Epidermal melanocyte (primary cell): ENCODE results near the gene SIGLECL1.

Source experiments
- DNase-seq: peaks from one replicate; pipeline ENCODE4 v3.0.0; 2011; ENCODE audit warnings: low spot score; ENCODE audit not compliant: insufficient read length

Gene SIGLECL1

DNA sequence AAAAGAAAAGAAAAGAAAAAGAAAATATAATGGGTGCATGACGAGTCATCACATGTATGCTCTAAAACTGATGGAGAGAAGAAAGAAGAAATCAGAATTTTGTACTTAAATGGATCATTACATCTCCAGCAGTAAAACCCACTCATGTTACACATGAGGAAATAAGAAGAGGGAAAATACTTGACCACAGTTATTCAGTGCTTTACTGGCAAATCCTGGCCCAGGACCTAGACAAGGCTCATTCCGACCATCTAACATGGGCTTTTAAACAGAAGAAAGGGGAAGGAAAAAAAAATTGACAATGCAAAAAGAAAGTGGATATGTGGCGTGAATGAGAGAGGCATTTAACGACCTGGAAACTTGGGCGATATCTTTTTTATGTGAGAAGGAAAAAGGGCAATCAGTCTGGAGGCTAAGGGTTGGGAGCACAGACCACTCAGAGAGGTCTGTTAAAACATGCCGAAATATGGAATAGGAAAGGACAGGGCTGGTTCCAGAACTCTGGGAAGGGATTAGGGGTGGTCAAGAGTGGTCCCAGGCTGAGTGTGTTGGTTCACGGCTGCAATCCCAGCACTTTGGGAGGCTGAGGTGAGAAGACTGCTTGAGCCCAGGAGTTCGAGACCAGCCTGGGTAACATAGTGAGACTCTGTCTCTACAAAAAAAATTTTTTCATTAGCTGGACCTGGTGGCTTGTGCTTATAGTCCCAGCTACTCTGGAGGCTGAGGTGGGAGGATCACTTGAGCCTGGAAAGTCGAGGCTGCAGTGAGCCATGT is 1.6 kb downstream of the SIGLECL1 start:
- no peak for DNase-seq

DNA sequence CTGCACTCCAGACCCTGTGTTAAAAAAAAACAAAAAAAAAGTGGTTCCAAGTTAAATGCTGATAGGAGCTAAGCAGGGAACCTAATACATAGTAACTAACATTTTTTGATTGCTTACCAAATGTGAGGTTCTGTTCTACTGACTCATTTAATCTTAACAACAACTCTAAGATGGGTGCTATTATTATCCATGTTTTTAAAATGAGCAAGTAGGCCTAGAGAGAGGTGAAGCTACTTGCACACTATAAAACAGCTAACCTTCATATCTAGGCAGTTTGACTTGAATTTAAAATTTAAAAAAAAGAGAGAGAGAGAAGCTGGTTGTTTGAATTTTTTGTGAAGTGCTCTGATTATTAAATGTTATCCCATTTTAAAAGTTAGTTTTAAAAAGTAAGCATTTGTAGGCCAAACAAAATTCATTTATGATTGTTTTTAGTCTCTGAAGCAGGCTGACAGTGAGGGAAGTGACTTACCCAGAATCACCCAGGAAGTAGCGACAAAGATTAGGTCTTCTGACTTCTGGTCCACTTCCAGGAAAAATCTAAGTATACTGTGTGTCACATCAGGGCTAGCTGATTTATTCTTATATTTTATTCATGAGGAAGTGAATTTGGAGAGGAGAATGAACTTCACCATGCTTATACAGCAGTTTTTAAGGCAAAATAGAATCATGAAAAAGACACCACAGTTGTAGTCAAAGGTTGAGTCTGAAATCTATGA is 2.4 kb downstream of the SIGLECL1 start:
- DNase-seq, result no peak

DNA sequence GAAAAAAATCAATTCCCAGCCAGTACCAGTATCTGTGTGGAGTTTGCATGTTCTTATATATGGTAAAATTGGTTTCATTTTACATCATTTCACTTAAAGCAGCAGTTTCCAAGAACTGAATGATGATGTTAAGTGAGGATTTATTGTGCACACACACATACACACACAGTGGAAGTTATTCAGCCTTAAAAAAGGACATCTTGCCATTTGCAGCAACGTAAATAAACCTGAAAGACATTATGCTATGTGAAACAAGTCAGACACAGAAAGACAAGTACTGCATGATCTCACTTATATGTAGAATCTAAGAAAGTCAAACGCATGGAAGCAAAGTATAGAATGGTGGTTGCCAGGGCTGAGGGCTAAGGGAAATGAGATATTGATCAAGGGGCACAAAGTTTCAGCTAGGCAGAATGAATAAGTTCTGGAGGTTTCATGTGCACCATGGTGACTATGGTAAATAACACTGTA is 5.3 kb downstream of the SIGLECL1 start:
- DNase-seq, result no peak

DNA sequence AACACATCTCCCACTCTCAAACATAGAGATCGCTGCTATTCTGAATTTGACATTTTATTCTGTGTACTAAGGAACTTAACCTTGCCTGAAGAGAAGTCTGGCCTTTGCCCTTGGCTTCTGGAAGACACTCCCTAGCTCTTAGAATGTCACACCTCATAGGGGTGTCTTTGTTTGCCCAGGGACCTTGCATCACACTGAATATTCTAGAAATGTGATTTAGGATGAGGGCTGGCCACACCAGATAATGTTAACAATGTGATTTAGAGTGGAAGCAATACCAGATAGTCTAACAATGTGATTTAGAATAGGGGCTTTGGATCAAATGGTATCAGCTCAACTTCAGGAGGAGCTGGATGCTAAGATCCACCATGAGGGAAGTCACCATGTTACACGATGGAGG is 6.6 kb downstream of the SIGLECL1 start:
- no peak for DNase-seq

DNA sequence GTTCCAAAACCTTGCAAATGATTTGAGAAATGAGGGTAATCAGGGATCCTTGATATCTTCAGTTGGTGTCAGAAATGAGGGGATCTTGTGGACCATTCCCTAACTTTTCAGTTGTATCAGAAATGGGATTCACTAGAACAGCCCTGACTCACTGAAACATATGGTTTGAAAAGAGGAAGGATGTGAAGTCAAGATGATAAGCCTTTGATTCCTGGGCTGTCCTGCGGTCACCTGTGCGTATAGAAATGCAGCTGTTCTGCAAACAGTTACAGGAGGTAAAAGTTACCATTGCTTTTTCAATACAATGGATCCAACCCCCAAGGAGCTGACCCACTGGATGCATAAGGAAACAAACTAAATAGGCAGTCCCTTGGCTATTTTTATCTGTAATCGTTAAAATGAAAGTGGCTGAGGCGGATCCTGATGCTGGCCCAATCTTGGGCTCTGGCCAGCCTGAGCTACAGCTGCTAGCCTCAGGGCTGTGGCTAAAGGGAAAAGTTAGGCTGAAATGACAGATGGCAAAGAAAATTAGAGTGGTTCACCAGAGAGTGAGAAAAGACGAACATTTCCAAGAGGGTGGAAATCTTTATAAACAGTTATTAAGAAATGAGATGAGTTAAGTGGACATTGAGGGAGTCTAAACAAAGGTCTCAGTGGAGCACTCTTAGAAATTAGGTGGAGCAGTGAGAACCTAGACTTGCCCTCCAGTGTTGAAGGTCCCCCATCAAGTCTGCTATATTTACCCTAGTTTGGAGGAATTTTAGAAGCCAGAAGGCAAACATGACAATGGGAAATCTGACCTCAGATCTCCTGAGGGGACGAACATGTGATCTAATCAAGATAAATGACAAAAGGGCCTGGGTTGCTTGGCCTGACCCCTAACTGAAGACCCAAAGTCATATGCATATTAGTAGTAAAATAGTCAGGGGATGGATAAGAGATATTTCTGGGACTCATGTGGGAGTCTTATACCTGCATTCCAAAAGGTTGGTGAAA is 7.6 kb downstream of the SIGLECL1 start:
- DNase-seq, result no peak

DNA sequence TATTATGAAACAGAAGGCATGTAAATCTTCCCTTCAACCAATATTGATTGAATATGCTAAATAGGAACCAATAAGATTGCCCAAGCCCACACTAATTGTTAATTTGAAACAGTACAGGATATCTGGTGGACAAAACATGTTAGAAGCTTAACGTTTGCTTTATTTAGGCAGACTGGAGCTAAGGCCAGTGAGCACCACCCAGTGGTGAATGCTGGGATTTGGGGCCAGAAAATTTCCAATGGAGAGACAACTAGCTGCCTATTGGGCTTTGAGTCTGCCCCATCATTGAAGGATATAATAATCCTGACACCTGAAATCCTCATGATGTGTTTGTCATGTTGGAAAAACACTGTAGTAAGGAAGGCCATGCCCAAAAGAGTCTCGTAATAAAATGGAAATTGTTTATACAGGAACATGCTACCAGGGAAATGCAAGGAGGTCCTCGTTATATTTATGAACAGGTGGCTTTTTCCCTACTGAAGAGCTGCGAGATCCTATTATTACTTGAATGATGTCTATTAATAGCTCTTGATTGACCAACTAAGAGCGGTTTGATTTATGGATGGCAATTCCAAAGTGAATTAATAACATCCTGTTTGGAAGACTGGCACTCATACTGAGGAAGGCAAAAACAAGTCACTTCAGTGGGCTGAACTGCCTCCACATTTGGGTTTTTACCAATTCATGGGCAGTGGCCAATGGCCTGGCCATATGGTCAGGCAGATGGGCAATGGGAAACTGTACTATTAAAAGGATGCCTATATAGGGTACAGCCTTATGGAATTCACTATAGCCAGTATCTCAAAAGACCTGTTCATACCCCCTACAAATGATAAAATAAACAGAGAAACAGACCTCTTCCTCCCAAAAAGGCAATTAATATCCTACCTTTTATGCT is 8.7 kb downstream of the SIGLECL1 start:
- DNase-seq, result no peak

DNA sequence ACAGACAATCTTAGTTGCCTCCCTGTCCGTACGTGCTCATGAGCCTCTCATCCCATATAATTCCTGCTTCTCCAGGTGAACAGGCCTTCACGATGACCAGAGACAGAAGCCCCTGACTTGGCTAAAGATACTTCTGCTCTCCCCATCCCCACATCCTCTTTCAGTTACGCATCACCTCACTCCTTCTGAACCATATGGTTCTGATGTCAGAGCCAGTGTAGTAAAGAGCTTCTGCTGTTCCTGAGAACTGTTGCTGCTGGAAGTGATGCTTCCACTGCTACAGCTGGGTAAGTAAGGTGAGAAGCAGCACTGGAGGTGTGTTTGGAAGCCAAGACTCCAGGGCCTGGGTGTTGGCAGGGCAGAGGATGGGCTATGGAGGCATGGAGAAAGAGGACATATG is 12.9 kb downstream of the SIGLECL1 start:
- no peak for DNase-seq

DNA sequence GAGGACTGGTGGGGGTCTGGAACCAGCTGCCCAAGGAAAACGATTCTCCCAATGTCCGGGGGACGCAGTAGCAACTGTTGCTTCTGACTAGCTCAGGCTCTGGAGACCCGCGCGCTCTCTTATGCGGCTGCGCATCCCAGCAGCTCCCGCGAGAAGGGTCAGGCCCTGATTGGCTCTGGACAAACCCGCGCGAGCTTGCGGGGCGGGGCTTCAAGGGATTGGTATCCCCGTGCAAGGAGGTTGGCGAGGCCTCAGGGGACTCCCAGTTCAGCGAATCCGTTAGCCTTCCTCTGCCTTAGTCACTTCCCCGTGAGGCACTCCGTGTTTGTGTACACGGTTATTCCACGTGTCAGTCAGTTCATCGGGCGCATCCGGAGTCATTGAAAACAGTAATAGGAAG is 20.2 kb downstream of the SIGLECL1 start:
- DNase-seq, result no peak

DNA sequence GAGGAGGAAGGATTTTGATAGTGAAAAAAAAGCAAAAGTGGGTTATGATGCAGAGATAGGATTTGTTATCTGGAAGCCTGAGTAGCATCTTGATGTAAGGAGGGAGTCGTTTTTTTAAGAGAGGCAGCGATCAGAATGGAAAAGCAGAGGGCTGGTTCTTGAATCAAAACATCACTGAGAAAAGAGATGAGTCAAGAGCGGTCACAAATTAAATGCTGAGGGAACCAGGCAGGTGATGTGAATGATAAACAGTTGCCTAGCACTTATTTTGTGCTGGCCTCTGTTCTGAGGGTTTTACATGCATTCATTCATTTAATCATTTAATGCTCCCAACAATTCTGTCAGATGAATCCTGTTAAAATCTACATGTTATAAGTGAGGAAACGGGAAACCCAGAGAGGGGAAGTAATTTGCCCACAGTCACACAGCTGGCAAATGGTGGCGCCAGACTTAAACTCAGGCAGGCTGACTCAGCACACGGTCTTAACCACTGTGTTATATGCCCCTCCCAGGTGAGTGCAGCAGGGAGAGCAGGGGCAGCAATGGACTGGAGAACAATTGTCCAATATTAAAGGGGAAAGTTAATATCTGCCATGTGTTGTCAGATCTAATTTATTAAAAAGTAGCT is 21.4 kb downstream of the SIGLECL1 start:
- DNase-seq, result no peak

DNA sequence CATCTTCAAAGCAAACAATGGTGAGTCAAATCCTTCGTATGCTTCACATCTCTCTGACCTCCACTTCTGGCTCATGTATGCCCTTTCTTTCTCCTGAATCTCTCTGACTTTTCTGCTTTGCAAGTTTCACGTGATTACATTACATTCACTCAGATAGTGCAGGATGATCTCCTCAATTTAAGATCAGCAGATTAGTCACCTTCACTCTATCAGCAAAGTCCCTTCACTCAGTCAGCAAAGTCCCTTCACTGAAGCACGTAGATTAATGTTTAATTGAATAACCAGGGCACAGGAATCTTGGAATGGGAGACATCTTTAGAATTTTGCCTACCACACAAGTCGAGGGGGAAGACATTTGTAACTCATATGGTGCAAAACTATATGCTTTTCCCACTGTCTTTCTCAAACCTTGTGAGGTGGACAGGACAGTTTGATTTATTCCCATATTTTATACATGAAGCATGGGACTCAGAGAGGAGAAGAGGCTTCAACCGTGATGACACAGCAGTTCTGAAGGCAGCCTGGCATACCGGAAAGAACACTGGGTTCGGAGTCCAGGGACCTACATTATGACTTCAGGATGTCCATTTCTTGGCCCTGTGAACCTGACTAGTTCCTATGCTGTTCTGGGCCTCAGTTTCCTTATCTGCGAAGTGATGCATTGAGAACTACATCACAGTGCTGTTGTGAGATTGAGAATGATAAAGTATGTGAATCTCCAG is 23.3 kb downstream of the SIGLECL1 start:
- DNase-seq, result no peak

DNA sequence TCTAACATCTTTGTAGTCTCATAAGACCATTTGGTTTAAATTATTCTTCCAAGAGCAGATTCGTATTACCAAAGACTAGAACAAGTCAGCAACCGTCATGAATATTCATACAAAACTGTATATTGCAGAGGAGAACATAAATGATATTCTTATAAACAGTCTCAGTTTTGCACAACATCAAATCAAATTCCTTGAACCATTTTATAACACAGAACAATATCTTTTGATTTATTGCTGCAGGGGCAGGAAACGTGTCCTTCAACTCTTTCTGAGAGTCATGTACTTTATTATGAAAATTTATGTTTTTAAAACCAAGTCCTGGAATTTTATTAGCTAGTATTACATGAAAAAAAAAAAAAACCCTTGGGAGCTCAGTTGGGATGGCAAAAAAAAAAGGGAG is 26.2 kb downstream of the SIGLECL1 start:
- DNase-seq, result no peak

DNA sequence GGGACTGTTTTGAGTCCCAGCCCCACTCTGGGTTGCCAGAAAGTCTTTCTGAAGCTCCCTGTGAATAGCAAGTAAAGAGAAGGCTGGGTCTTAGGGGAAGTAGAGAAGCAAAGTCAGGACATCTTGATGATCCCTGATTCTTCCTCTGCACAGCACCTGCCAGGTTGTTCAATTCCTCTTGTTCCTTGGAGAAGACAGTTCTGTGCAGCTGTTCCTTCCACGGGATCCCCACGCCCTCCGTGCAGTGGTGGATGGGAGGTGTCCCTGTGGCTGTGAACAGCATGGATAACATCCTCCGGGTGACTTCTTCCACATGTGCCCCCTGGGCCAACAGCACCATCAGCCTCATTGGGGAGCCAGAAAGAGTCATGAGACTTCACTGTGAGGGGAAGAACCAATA is 31.5 kb downstream of the SIGLECL1 start:
- no peak for DNase-seq

DNA sequence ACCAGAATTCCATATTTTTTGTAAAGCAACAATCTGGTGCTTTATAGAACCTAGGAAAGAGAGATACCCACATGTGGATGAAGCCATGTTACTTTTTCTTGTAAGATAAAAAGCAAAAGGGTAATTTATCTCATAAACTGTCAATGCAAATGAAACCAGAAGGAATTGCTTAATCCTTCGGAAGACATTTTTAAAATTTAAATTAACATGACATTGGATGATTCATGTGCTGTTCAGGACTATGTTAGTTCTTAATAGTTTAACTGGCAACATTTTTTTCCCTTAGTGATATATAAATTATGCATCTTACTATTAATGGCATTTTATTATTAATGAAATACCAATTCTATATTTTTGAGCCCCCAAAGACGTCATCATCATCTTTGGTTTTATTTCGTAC is 34.8 kb downstream of the SIGLECL1 start:
- DNase-seq, result no peak

DNA sequence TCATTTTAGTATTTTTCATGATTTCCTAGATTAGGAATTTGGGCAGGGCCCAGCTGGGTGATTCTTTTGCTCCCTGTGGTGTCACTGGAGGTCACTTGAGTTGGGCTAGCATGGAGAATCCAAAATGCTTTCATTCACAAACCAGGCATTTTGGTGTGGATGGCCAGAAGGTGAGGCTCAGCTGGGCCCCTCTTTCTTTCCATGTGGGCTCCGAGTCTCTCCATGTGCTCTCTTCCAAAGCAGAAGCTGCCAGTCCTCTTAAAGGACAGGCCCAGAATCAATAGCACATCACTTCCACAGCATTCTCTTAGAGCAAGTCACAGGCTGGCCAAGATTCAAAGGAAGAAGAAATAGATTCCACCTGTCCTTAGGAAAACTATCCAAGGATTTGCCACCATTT is 38.8 kb downstream of the SIGLECL1 start:
- no peak for DNase-seq

DNA sequence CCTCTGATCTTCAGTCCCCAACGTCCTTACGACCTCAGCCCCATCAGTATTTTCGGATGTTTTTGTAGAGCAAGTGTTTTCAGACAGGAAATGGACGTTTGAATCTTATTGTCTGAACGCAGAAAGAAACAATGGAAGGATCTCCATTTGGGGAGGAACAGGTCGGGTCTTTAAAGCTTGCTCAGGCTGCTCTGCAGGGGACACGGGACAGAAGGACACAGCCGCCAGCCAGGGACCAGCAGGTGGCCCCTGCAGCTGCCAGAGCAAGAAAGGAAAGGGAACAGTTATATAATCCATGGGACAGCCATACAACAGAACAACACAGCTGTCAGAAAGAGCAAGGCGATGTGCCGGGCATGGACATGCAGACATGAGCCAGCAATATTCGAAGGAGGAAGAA is 42.1 kb downstream of the SIGLECL1 start:
- no peak for DNase-seq

DNA sequence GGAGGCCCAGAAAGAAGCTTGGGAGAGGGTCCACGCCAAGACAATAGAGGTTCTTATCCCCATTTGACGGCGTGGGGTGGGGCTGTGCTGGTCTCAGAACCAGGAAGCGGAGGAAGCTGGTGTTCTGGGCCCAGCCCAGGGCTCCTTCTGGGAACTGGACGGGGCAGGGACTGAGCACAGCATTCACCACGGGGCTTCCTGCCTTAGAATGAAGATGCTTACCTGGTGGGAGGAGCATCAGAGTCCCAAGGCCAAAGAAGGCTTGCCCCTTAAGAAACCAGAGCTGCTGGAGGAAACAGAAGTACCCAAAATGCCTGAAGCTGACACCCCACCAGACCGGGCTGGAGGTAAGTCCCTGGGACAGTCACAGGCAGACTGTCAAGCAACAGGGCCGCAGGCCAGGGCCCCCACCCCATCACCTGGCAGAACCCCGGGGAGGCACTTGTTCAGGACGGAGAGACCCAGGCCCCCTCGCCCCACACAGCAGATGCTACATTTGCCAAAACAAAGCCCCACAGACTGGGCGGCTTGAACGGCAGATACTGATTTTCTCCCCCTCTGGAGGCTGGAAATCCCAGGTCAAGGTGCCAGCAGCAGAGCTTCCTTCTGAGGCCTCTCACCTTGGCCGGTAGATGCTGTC is 42.8 kb downstream of the SIGLECL1 start:
- no peak for DNase-seq

DNA sequence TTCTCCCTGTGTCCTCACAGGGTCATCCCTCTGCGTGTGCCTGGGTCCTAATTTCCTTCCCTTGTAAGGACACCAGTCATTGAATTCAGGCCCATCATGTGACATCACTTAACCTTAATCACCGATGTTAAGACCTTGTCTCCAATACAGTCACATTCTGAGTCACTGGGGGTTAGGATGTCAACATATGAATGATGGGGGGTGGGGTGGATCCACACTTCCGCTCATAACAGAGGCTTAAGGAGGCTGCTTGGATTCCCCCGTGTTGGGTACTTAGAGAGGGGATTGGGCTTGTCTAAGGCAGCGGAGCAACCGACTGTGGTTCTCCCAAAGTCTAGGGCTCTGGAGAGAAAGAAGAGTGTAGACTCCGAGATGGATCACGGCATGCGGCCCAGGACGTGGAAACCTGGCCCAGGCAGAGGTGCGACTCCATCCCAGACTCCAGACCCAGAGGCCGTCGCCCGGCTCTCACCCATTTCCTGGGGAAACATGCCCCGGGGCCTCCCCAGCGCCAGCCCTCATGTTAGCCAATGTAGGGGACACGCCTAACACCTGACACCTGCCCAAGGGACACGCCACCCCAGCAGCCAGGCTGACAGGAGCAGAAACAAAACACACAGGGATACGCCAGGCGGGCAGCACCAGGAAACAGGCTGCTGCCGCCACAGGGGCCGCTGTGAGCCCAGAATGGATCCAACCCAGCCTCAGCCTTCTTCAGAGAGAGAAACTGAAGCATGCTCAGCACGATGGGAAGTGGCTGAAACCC is 43.5 kb downstream of the SIGLECL1 start:
- DNase-seq, result no peak

DNA sequence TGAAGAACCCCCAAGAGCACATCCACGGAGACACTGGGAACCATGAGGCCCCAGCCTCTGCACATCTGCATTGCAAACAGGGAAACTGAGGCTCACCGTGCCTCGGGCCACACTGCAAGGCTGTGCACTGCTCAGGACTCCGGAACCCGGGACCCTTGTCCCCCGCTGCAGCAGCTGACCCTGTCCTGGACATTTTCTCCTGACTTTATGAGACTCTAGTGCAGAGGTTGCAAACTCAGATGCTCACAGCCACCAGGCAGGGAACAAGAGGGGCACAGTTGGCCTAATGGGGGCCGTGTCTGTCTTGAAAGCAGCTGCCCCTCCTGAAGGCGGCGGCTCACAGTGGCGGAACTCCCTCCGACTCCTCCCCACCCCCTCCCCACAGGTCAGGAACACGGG is 44.1 kb downstream of the SIGLECL1 start:
- DNase-seq, result no peak
